HCT116 (cell line): ENCODE data around the gene LRRC7. TPM values are rescaled to one million over a fixed set of nuclear protein-coding genes. Genes with fewer than 3 reads are reported as not detected.

Experiments
- ATAC-seq: fragments of 200-7000 bp; cut with Tn5 transposase; 2 replicates; pipeline ENCODE4 v1.9.1; 2020; ENCODE audit warnings: mild to moderate bottlenecking, moderate library complexity
- BruUV-seq: library from RNA; stranded (reverse); fragments of 400-500 nt; replicated peaks from 2 replicates; lab custom pipeline; 2021; lab: Mats Ljungman, UMichigan
- CTCF ChIA-PET: fragments of 300-600 bp; sonication (Branson Sonifier 250); formaldehyde crosslinking; loops from one replicate; lab custom pipeline; 2021; ENCODE audit warnings: antibody characterized with exemption; lab: Charles Lee
- POLR2A ChIA-PET: fragments of 300-600, 350-600 bp; sonication (Branson Sonifier 250); formaldehyde crosslinking; loops from one replicate; lab custom pipeline; 2021; ENCODE audit warnings: antibody characterized with exemption; lab: Charles Lee
- RAD21 ChIA-PET, 2 experiments: fragments of 300-600 bp; sonication (Branson Sonifier 250); formaldehyde crosslinking; loops; one replicate each; lab custom pipeline; 2023; ENCODE audit warnings: low total read pairs in 2 of 2; ENCODE audit not compliant: uncharacterized antibody in 2 of 2, unreplicated experiment in 2 of 2, low non-redundant PET in 1 of 2; lab: Charles Lee
- DNase-seq: peaks from one replicate; pipeline ENCODE4 v3.0.0-alpha.2; 2010; ENCODE audit warnings: low read depth, low spot score
- H2AFZ ChIP-seq: fragments of 200-600 bp; shearing (Covaris generic), sonication (generic); 2 replicates; pipeline ENCODE4 v1.6.1; 2017; ENCODE audit warnings: low read depth, mixed run types, mixed read lengths, antibody characterized with exemption, low read length; ENCODE audit not compliant: poor library complexity, severe bottlenecking
- H3K27ac ChIP-seq: 2 replicates; pipeline ENCODE4 v1.5.1; 2012; ENCODE audit warnings: low read depth, low read length
- H3K27me3 ChIP-seq: fragments of 200-600 bp; sonication (generic); 2 replicates; pipeline ENCODE4 v1.6.1; 2016; ENCODE audit warnings: mixed run types, low read length, mixed read lengths; ENCODE audit not compliant: insufficient read depth
- H3K36me3 ChIP-seq, 2 experiments: fragments of 200-500 bp in 1 of 2; fragments of 200-600 bp in 1 of 2; sonication (Bioruptor generic) in 1 of 2; sonication (generic) in 1 of 2; 2 replicates each; pipeline versions ENCODE4 v1.5.1 to v1.6.1; 2014 to 2016; ENCODE audit warnings: low read length in 2 of 2, inconsistent platforms in 1 of 2, mixed read lengths in 1 of 2, mixed run types in 1 of 2; ENCODE audit not compliant: insufficient read depth in 2 of 2, control insufficient read depth in 1 of 2
- H3K4me1 ChIP-seq, 2 experiments: fragments of 200-600 bp in 1 of 2; sonication (generic) in 1 of 2; 2 replicates each; pipeline versions ENCODE4 v1.5.1 to v1.6.1; 2012 to 2017; ENCODE audit warnings: low read length in 2 of 2, inconsistent platforms in 1 of 2, mild to moderate bottlenecking in 1 of 2, mixed read lengths in 1 of 2, mixed run types in 1 of 2, moderate library complexity in 1 of 2; ENCODE audit not compliant: insufficient read depth in 2 of 2, control insufficient read depth in 1 of 2
- H3K4me2 ChIP-seq: fragments of 200-600 bp; sonication (generic); 2 replicates; pipeline ENCODE4 v1.6.1; 2017; ENCODE audit warnings: mixed run types, low read length, mixed read lengths
- H3K4me3 ChIP-seq, 2 experiments: fragments of 200-600 bp in 1 of 2; sonication (generic) in 1 of 2; replicated peaks in 1 of 2; 2 replicates each; pipeline ENCODE4 v1.5.1; 2011 to 2016; ENCODE audit warnings: low read length in 2 of 2, control low read depth in 1 of 2, low read depth in 1 of 2, mild to moderate bottlenecking in 1 of 2, mixed read lengths in 1 of 2, mixed run types in 1 of 2
- H3K79me2 ChIP-seq: fragments of 200-600 bp; sonication (generic); 2 replicates; pipeline ENCODE4 v1.6.1; 2017; ENCODE audit warnings: mild to moderate bottlenecking, mixed run types, low read length, moderate library complexity, mixed read lengths; ENCODE audit not compliant: insufficient read depth
- H3K9ac ChIP-seq: fragments of 200-600 bp; sonication (generic); 2 replicates; pipeline ENCODE4 v1.6.1; 2016; ENCODE audit warnings: low read length, mixed read lengths
- H3K9me2 ChIP-seq: fragments of 200-600 bp; sonication (generic), shearing (Covaris generic); 2 replicates; pipeline ENCODE4 v1.6.1; 2017; ENCODE audit warnings: mixed run types, mild to moderate bottlenecking, moderate library complexity; ENCODE audit not compliant: insufficient read depth
- H3K9me3 ChIP-seq, 2 experiments: fragments of 200-500 bp in 1 of 2; fragments of 200-600 bp in 1 of 2; sonication (Bioruptor generic) in 1 of 2; sonication (generic) in 1 of 2; 2 replicates each; pipeline ENCODE4 v1.6.1; 2014 to 2017; ENCODE audit warnings: low read length in 2 of 2, mixed read lengths in 2 of 2, inconsistent platforms in 1 of 2, low read depth in 1 of 2, mild to moderate bottlenecking in 1 of 2, mixed run types in 1 of 2, moderate library complexity in 1 of 2; ENCODE audit not compliant: control insufficient read depth in 1 of 2, insufficient read depth in 1 of 2
- H4K20me1 ChIP-seq: fragments of 200-600 bp; sonication (generic), shearing (Covaris generic); 2 replicates; pipeline ENCODE4 v1.6.1; 2017; ENCODE audit warnings: mixed run types, mild to moderate bottlenecking, moderate library complexity; ENCODE audit not compliant: insufficient read depth
- CBX3 ChIP-seq: IDR thresholded peaks from 2 replicates; pipeline ENCODE4 v1.6.1; 2012; ENCODE audit warnings: low read depth
- CEBPB ChIP-seq: IDR thresholded peaks from 2 replicates; pipeline ENCODE4 v1.6.1; 2012; ENCODE audit warnings: low read depth
- CTCF ChIP-seq, 3 experiments: fragments of 200-600 bp in 1 of 3; sonication (generic) in 1 of 3; IDR thresholded peaks in 2 of 3; conservative IDR thresholded peaks in 1 of 3; 2 replicates each; pipeline ENCODE4 v1.5.1; 2012 to 2017; ENCODE audit warnings: low read depth in 2 of 3, low read length in 2 of 3, antibody characterized with exemption in 1 of 3, borderline replicate concordance in 1 of 3, control low read depth in 1 of 3, mild to moderate bottlenecking in 1 of 3, mixed read lengths in 1 of 3, mixed run types in 1 of 3, moderate library complexity in 1 of 3; ENCODE audit not compliant: insufficient read depth in 1 of 3
- ELF1 ChIP-seq: IDR thresholded peaks from 2 replicates; pipeline ENCODE4 v1.6.1; 2012; ENCODE audit warnings: low read depth, borderline replicate concordance
- EZH2 ChIP-seq: fragments of 200-600 bp; sonication (generic); IDR thresholded peaks from 2 replicates; pipeline ENCODE4 v1.6.1; 2017; ENCODE audit warnings: antibody characterized with exemption, mixed run types
- EZH2phosphoT487 ChIP-seq: fragments of 200-600 bp; IDR thresholded peaks from 2 replicates; pipeline ENCODE4 v1.6.1; 2018; ENCODE audit warnings: antibody characterized with exemption, borderline replicate concordance
- FOSL1 ChIP-seq: IDR thresholded peaks from 2 replicates; pipeline ENCODE4 v1.6.1; 2012; ENCODE audit warnings: low read depth
- MAX ChIP-seq: IDR thresholded peaks from 2 replicates; pipeline ENCODE4 v1.6.1; 2012
- POLR2AphosphoS5 ChIP-seq: IDR thresholded peaks from 2 replicates; pipeline ENCODE4 v1.6.1; 2011; ENCODE audit warnings: mild to moderate bottlenecking, low read depth, low read length, moderate library complexity
- RAD21 ChIP-seq: IDR thresholded peaks from 2 replicates; pipeline ENCODE4 v1.6.1; 2012; ENCODE audit warnings: low read depth, mild to moderate bottlenecking
- SIN3A ChIP-seq: IDR thresholded peaks from 2 replicates; pipeline ENCODE4 v1.6.1; 2012; ENCODE audit warnings: low read depth
- SP1 ChIP-seq: IDR thresholded peaks from 2 replicates; pipeline ENCODE4 v1.6.1; 2012; ENCODE audit warnings: low read depth
- SRF ChIP-seq: IDR thresholded peaks from 2 replicates; pipeline ENCODE4 v1.6.1; 2012; ENCODE audit warnings: low read depth
- TCF7L2 ChIP-seq: IDR thresholded peaks from 2 replicates; pipeline ENCODE4 v1.7.0; 2011; ENCODE audit warnings: borderline replicate concordance, inconsistent platforms; ENCODE audit not compliant: insufficient read depth, insufficient read length; ENCODE audit errors: extremely low read depth
- YY1 ChIP-seq: IDR thresholded peaks from 2 replicates; pipeline ENCODE4 v1.6.1; 2011; ENCODE audit warnings: low read length, low read depth, moderate library complexity, mild to moderate bottlenecking; ENCODE audit not compliant: insufficient replicate concordance; ENCODE audit errors: extremely low read depth
- ZNF274 ChIP-seq: fragments of 200-500 bp; sonication (Bioruptor generic); IDR thresholded peaks from 2 replicates; pipeline ENCODE4 v1.6.1; 2014; ENCODE audit warnings: mild to moderate bottlenecking, low read depth, low read length, inconsistent platforms
- intact Hi-C: fragments of 100-400 bp; cut with micrococcal nuclease; formaldehyde crosslinking; loops from 2 replicates; pipeline ENCODE4 v1.10.0; 2022
- total RNA-seq: library from RNA; stranded (reverse); gene quantifications from one replicate; pipeline ENCODE4 v1.2.1, GENCODE V29; 2021; ENCODE audit not compliant: unreplicated experiment

Gene LRRC7
- total RNA-seq, 1 experiment from 2014 or later, result not detected

GRCh38 chr1:69733061-69733460, 165.3 kb downstream of the LRRC7 start:
- Histone ChIP-seq H3K9me3 (no peaks in the 10 kb centered on the region), H3K4me3 (no peak overlapping the region), H2AFZ (no peak overlapping the region), H3K27me3 (no peaks in the 10 kb centered on the region; the same call in 1 of the 2 replicates), H3K79me2 (no peaks in the 10 kb centered on the region), H3K27ac (no peak overlapping the region), H3K9me2 (no peaks in the 10 kb centered on the region), H3K9ac (no peak overlapping the region), H3K36me3 (no peaks in the 10 kb centered on the region; a peak in 1 of 4 replicates), H3K4me2 (no peak overlapping the region), H3K4me1 (no peaks in the 10 kb centered on the region), H4K20me1 (no peaks in the 10 kb centered on the region)
- ChIA-PET RAD21 (no interaction called here), POLR2A (no interaction called here), CTCF (no interaction called here)
- ATAC-seq, result no peak
- no TSS peak for BruUV-seq
- intact Hi-C loops, result loop anchor here (10.0 kb wide), 3 partner anchors 428 to 1388 kb away; no protein-coding TSS in a partner anchor
- DNase-seq, result no peak
- TF ChIP-seq CBX3 (no peak), MAX (no peak), SIN3A (no peak), EZH2 (no peak), SRF (no peak), ZNF274 (no peak), POLR2AphosphoS5 (no peak), RAD21 (no peak), ELF1 (no peak), SP1 (no peak), YY1 (no peak), CTCF (IDR thresholded peaks at IDR 0.05 in 2 of 3, conservative IDR thresholded peaks at IDR 0.05 in 1 of 3; ENCODE audit: borderline replicate concordance in 1 of 3, insufficient read depth in 1 of 3, low read depth in 2 of 3, low read length in 2 of 3) (no peak), TCF7L2 (no peak), EZH2phosphoT487 (no peak), CEBPB (no peak), FOSL1 (no peak)
